ENCODE measurements around the gene RAB6B. TPM values are rescaled to one million over a fixed set of nuclear protein-coding genes. Genes with fewer than 3 reads are reported as not detected.

The RAB6B gene
- polyA plus RNA-seq, 2 of the 4 experiments (the other 2 are of a cell fraction), result 2.4 to 2.5 TPM

- Histone ChIP-seq H3K4me1 (no peaks in the 10 kb centered on the region), H3K27ac (no peak overlapping the region), H3K9me3 (no peaks in the 10 kb centered on the region), H3K4me2 (no peak overlapping the region), H3K4me3 (no peak overlapping the region)
- TF ChIP-seq BCL3 (IDR thresholded peaks at IDR 0.05) (no peak), CHD2 (IDR thresholded peaks at IDR 0.05; ENCODE audit: low read length, partially characterized antibody) (no peak), CHD4 (IDR thresholded peaks at IDR 0.05; ENCODE audit: borderline replicate concordance) (no peak), HES2 (IDR thresholded peaks at IDR 0.05) (no peak), ATOH8 (CRISPR knock-in tag; IDR thresholded peaks at IDR 0.05; ENCODE audit: low read depth) (no peak), POLR2AphosphoS2 (conservative IDR thresholded peaks at IDR 0.05; ENCODE audit: low read length) (no peak), USF2 (IDR thresholded peaks at IDR 0.05) (no peak), EHMT2 (IDR thresholded peaks at IDR 0.05; ENCODE audit: low read depth) (no peak), E2F6 (IDR thresholded peaks at IDR 0.05; ENCODE audit: borderline replicate concordance, low read depth) (no peak), HOXB13 (CRISPR knock-in tag; IDR thresholded peaks at IDR 0.05; ENCODE audit: low read depth) (no peak), KDM5A (IDR thresholded peaks at IDR 0.05) (no peak), RARB (CRISPR knock-in tag; IDR thresholded peaks at IDR 0.05) (no peak), NPAS2 (CRISPR knock-in tag; IDR thresholded peaks at IDR 0.05; ENCODE audit: borderline replicate concordance) (no peak)
- ChIA-PET POLR2A (no interaction called here), CTCF (interaction anchor here (1.1 to 1.8 kb wide), 2 partner anchors 21 to 95 kb away, joined by 3 to 4 read pairs; no protein-coding TSS in a partner anchor)
- ATAC-seq (no peak), FAIRE-seq (no peak), DNase-seq (ENCODE audit: low read depth in 1 of 2, low spot score in 1 of 2) (no peak)
- WGBS (ENCODE audit: missing lambda C conversion rate), result 86% methylated on average over 1 of the region's 5 CpGs
Measured at GRCh38 chr3:133833267-133833666, 62.4 kb downstream of the RAB6B start.

- ChIA-PET POLR2A (no interaction called here), CTCF (interaction anchor here (0.9 to 1.8 kb wide), 4 partner anchors 13 to 95 kb away, joined by 3 to 4 read pairs (median 3); no protein-coding TSS in a partner anchor)
- ATAC-seq, result no peak
- no peak for FAIRE-seq
- H3K27ac ChIP-seq, result no peak overlapping the region
- H3K4me2 ChIP-seq, result no peak overlapping the region
- H3K4me3 ChIP-seq, result no peak overlapping the region
- WGBS (ENCODE audit: missing lambda C conversion rate), result 78% methylated on average over 8 of the region's 10 CpGs
- no peaks in the 10 kb centered on the region for H3K4me1 ChIP-seq
- DNase-seq (ENCODE audit: low read depth in 1 of 2, low spot score in 1 of 2), result no peak
- H3K9me3 ChIP-seq, result no peaks in the 10 kb centered on the region
- TF ChIP-seq RFX5 (IDR thresholded peaks at IDR 0.05) (no peak), USF2 (IDR thresholded peaks at IDR 0.05) (no peak), ZSCAN20 (CRISPR knock-in tag; IDR thresholded peaks at IDR 0.05) (no peak), JUN (IDR thresholded peaks at IDR 0.05) (no peak), HOXA7 (CRISPR knock-in tag; IDR thresholded peaks at IDR 0.05) (no peak), E2F6 (IDR thresholded peaks at IDR 0.05; ENCODE audit: borderline replicate concordance, low read depth) (no peak), KDM5A (IDR thresholded peaks at IDR 0.05) (no peak), PBX3 (IDR thresholded peaks at IDR 0.05) (no peak), PHF8 (IDR thresholded peaks at IDR 0.05; ENCODE audit: borderline replicate concordance, low read depth) (no peak), FOXS1 (CRISPR knock-in tag; IDR thresholded peaks at IDR 0.05) (no peak), RCOR1 (IDR thresholded peaks at IDR 0.05; ENCODE audit: low read depth, low read length) (no peak), HMGXB4 (CRISPR knock-in tag; IDR thresholded peaks at IDR 0.05; ENCODE audit: borderline replicate concordance) (no peak), BCL3 (IDR thresholded peaks at IDR 0.05) (no peak), HEYL (CRISPR knock-in tag; IDR thresholded peaks at IDR 0.05) (no peak), ELK1 (IDR thresholded peaks at IDR 0.05; ENCODE audit: low read depth, low read length) (no peak), EHF (CRISPR knock-in tag; IDR thresholded peaks at IDR 0.05) (no peak)
Measured at GRCh38 chr3:133832802-133833144, 62.9 kb downstream of the RAB6B start.
